MCF 10A (cell line): Measurements from ENCODE around the gene ZNF169. TPM values are rescaled to one million over a fixed set of nuclear protein-coding genes. Genes with fewer than 3 reads are reported as not detected.

ENCODE experiments used
- BruUV-seq: library from RNA; stranded (reverse); fragments of 400-500 nt; replicated peaks from 2 replicates; lab custom pipeline; 2021; lab: Mats Ljungman, UMichigan
- CTCF ChIA-PET: fragments of 300-600 bp; sonication (Branson Sonifier 250); formaldehyde crosslinking; extraction: SDS; loops from one replicate; lab custom pipeline; 2021; ENCODE audit warnings: antibody characterized with exemption, inconsistent platforms; lab: Yijun Ruan, JAX
- POLR2A ChIA-PET: fragments of 300-600, 350-650 bp; sonication (Branson Sonifier 250); formaldehyde crosslinking; extraction: SDS; loops from one replicate; lab custom pipeline; 2020; ENCODE audit warnings: antibody characterized with exemption, inconsistent platforms; lab: Yijun Ruan, JAX
- DNase-seq: peaks from one replicate; pipeline ENCODE4 v3.0.0-alpha.2; 2018; ENCODE audit not compliant: unreplicated experiment
- H3K27ac Mint-ChIP-seq: one replicate; pipeline ENCODE4 v1.8.0; 2022; ENCODE audit warnings: mild to moderate bottlenecking, low read depth, mixed read lengths; ENCODE audit not compliant: unreplicated experiment
- H3K27me3 Mint-ChIP-seq: one replicate; pipeline ENCODE4 v1.8.0; 2022; ENCODE audit warnings: mixed read lengths; ENCODE audit not compliant: insufficient read depth, unreplicated experiment
- H3K36me3 Mint-ChIP-seq: one replicate; pipeline ENCODE4 v1.8.0; 2022; ENCODE audit warnings: mild to moderate bottlenecking, moderate library complexity, mixed read lengths; ENCODE audit not compliant: insufficient read depth, unreplicated experiment
- H3K4me1 Mint-ChIP-seq: one replicate; pipeline ENCODE4 v1.8.0; 2022; ENCODE audit warnings: mixed read lengths; ENCODE audit not compliant: insufficient read depth, unreplicated experiment
- H3K4me3 Mint-ChIP-seq: one replicate; pipeline ENCODE4 v1.8.0; 2022; ENCODE audit warnings: mild to moderate bottlenecking, moderate library complexity, mixed read lengths; ENCODE audit not compliant: unreplicated experiment
- H3K9me3 Mint-ChIP-seq: one replicate; pipeline ENCODE4 v1.8.0; 2022; ENCODE audit warnings: mixed read lengths; ENCODE audit not compliant: unreplicated experiment
- intact Hi-C: fragments of 100-400 bp; cut with micrococcal nuclease; formaldehyde crosslinking; loops from 2 replicates; pipeline ENCODE4 v1.14.1; 2022
- total RNA-seq: library from RNA; stranded (reverse); gene quantifications from 2 replicates; pipeline ENCODE4 v1.2.3, GENCODE V29; 2022
- TF ChIP-seq, protein P1 (sequence below): fragments of 200-600 bp; IDR thresholded peaks from one replicate; pipeline ENCODE4 v1.8.0; 2022; ENCODE audit warnings: antibody characterized with exemption, mild to moderate bottlenecking; ENCODE audit not compliant: unreplicated experiment

The ZNF169 gene
- total RNA-seq, 1 experiment from 2014 or later, result 3.9 TPM

DNA sequence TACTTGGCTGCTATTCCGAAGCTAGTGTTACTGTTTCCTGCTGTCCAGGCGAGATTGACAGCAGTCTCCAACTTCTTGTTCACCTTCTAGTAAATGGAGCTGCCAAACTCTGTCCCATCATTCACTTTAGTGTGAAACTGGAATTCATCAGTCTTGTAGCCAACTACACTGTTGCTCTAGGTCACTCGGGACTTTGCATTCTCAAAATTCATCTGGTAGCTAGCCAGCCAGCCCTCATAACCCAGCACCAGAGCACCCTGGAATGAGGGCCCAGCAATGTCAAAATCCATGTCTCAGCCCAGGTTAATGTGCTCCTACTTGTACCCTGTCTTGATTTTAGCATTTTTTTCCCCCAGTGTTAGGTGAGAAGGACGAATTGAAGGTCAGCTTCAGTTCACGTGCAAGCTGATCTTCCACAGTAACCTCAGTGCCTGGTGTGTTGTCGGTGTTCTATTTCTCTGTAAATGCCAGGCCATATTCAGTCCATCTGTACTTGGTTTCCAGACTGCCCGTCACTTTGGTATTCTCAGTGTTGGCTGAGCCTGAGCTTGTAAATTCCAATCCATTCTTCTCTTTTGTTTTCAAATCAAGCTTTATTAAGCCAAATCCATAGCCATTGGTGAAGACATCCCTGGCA is 28.9 kb downstream of the ZNF169 start:
- POLR2A ChIA-PET, result no interaction called here
- TF ChIP-seq, protein P1, sequence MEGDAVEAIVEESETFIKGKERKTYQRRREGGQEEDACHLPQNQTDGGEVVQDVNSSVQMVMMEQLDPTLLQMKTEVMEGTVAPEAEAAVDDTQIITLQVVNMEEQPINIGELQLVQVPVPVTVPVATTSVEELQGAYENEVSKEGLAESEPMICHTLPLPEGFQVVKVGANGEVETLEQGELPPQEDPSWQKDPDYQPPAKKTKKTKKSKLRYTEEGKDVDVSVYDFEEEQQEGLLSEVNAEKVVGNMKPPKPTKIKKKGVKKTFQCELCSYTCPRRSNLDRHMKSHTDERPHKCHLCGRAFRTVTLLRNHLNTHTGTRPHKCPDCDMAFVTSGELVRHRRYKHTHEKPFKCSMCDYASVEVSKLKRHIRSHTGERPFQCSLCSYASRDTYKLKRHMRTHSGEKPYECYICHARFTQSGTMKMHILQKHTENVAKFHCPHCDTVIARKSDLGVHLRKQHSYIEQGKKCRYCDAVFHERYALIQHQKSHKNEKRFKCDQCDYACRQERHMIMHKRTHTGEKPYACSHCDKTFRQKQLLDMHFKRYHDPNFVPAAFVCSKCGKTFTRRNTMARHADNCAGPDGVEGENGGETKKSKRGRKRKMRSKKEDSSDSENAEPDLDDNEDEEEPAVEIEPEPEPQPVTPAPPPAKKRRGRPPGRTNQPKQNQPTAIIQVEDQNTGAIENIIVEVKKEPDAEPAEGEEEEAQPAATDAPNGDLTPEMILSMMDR, result no peak
- no TSS peak for BruUV-seq
- no peak for DNase-seq
- intact Hi-C loops, result no loop called here
- CTCF ChIA-PET, result no interaction called here
- Mint-ChIP-seq H3K36me3 (peaks cover 31% of the 10 kb centered on the region), H3K4me1 (no peaks in the 10 kb centered on the region), H3K4me3 (no peak overlapping the region), H3K9me3 (no peaks in the 10 kb centered on the region), H3K27ac (no peak overlapping the region), H3K27me3 (no peaks in the 10 kb centered on the region)

DNA sequence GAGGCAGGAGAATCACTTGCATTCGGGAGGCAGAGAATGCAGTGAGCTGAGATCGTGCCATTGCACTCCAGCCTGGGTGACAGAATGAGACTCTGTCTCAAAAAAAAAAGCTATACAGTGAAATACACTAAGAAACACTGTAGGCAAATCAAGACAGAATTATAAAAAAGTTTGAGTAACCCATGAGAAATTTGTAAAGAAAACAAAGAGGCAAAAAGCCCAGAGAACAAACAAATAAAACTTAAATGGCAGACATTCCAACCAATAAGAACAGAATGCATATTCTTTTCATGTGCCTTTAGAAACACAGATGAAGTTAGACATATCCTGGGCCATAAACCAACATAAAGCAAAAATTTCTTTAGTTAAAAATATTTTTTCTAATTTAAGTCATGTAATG is 30.6 kb downstream of the ZNF169 start:
- ChIA-PET POLR2A (no interaction called here), CTCF (no interaction called here)
- no peak overlapping the region for H3K4me3 Mint-ChIP-seq
- peaks cover 30% of the 10 kb centered on the region for H3K36me3 Mint-ChIP-seq
- no peak for DNase-seq
- TF ChIP-seq, protein P1, result no peak
- no peaks in the 10 kb centered on the region for H3K4me1 Mint-ChIP-seq
- no peak overlapping the region for H3K27ac Mint-ChIP-seq
- intact Hi-C loops, result no loop called here
- no peaks in the 10 kb centered on the region for H3K9me3 Mint-ChIP-seq
- H3K27me3 Mint-ChIP-seq, result no peaks in the 10 kb centered on the region
- no TSS peak for BruUV-seq

DNA sequence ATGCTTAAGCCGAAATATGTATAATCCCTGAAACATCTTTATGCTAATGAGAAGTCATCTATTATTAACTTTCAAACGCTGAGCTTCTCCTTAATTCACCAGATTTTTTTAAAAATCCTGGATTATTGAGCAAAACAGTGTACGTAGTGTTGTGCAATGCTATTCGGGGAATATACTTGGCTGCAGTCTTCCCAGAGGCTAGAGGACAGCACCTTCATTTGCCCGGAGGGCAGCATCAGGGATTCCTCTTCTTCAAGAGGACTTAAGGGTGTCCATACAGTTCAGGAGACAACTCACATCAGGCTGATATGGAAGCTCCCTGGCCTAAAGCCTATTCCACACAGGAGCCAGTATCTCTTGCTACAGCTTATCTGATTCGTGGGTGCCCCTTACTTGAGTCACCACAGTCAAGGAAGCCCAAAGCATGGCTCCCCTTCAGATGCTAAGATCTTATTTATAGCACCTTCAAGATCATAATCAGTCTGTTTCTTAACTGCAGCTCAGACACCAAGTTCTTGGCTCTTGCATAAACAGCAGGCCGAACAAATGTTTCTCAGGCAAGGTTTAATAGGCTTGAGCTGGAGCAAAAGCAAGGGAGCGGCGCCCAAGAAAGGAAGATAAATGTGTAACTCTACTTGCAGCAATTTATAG is 40.0 kb downstream of the ZNF169 start:
- no peaks in the 10 kb centered on the region for H3K9me3 Mint-ChIP-seq
- TF ChIP-seq, protein P1, result no peak
- BruUV-seq, result no TSS peak
- H3K4me3 Mint-ChIP-seq, result no peak overlapping the region
- peaks cover 22% of the 10 kb centered on the region for H3K36me3 Mint-ChIP-seq
- CTCF ChIA-PET, result interaction anchor here (0.7 kb wide), 1 partner anchor 971 kb away, joined by 3 read pairs; no protein-coding TSS in a partner anchor
- POLR2A ChIA-PET, result interaction anchor here (0.6 kb wide), 1 partner anchor 752 kb away, joined by 4 read pairs; no protein-coding TSS in a partner anchor
- intact Hi-C loops, result no loop called here
- no peak overlapping the region for H3K27ac Mint-ChIP-seq
- no peak for DNase-seq
- H3K27me3 Mint-ChIP-seq, result no peaks in the 10 kb centered on the region
- H3K4me1 Mint-ChIP-seq, result no peaks in the 10 kb centered on the region

DNA sequence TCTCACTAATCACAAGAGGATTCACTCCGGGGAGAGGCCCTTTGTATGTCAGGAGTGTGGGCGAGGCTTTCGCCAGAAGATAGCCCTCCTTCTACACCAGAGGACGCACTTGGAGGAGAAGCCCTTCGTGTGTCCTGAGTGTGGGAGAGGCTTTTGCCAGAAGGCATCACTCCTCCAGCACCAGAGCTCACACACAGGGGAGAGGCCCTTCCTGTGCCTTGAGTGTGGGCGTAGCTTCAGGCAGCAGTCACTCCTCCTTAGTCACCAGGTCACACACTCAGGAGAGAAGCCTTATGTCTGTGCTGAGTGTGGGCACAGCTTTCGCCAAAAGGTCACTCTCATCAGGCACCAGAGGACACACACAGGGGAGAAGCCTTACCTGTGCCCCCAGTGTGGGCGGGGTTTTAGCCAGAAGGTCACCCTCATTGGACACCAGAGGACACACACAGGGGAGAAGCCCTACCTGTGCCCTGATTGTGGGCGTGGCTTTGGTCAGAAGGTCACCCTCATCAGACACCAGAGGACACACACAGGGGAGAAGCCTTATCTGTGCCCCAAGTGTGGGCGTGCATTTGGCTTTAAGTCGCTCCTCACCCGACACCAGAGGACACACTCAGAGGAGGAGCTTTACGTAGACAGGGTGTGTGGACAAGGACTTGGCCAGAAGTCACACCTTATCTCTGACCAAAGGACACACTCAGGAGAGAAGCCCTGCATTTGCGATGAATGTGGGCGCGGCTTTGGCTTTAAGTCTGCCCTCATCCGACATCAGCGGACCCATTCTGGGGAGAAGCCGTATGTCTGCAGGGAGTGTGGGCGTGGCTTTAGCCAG is 41.6 kb downstream of the ZNF169 start:
- TF ChIP-seq, protein P1, result no peak
- intact Hi-C loops, result no loop called here
- H3K27ac Mint-ChIP-seq, result no peak overlapping the region
- POLR2A ChIA-PET, result no interaction called here
- H3K4me3 Mint-ChIP-seq, result no peak overlapping the region
- H3K27me3 Mint-ChIP-seq, result no peaks in the 10 kb centered on the region
- H3K36me3 Mint-ChIP-seq, result peaks cover 15% of the 10 kb centered on the region
- no peaks in the 10 kb centered on the region for H3K4me1 Mint-ChIP-seq
- no peak for DNase-seq
- no peaks in the 10 kb centered on the region for H3K9me3 Mint-ChIP-seq
- BruUV-seq, result no TSS peak
- CTCF ChIA-PET, result no interaction called here
